HG02943 (cell line): ENCODE measurements around the gene OBSCN.

Source experiments
- ATAC-seq: cut with Tn5 transposase; IDR thresholded peaks from one replicate; pipeline ENCODE4 v1.9.1; 2021; ENCODE audit warnings: mild to moderate bottlenecking, low read depth, moderate library complexity; ENCODE audit not compliant: unreplicated experiment

The OBSCN gene

DNA sequence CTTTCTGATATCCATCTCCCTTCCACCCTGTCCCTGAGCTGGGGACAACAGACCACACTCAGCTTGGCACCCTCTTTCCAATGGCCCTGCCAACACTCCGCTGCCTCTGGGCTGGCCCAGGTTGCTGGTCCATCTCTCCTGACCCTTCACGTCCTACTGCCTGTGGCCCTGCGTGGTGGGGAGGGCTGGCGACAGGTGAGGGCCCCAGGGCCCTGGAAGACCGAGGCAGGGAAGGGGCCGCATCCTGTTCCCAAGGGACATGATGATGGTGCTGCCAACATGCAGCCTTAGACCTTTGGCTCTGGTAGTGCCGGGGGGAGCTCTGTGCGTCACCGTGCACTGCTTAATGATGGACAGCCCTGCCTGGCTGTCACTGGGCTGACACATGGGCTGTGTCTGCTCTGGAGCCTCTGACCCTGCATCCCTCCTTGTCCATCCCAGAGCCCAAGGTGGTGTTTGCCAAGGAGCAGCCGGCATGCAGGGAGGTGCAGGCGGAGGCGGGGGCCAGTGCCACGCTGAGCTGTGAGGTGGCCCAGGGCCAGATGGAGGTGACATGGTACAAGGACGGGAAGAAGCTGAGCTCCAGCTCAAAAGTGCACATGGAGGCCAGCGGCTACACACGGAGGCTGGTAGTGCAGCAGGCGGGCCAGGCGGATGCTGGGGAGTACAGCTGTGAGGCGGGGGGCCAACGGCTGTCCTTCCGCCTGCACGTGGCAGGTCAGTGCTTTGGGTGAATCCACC, 65.2 kb downstream of the OBSCN start:
- ATAC-seq, result no peak

DNA sequence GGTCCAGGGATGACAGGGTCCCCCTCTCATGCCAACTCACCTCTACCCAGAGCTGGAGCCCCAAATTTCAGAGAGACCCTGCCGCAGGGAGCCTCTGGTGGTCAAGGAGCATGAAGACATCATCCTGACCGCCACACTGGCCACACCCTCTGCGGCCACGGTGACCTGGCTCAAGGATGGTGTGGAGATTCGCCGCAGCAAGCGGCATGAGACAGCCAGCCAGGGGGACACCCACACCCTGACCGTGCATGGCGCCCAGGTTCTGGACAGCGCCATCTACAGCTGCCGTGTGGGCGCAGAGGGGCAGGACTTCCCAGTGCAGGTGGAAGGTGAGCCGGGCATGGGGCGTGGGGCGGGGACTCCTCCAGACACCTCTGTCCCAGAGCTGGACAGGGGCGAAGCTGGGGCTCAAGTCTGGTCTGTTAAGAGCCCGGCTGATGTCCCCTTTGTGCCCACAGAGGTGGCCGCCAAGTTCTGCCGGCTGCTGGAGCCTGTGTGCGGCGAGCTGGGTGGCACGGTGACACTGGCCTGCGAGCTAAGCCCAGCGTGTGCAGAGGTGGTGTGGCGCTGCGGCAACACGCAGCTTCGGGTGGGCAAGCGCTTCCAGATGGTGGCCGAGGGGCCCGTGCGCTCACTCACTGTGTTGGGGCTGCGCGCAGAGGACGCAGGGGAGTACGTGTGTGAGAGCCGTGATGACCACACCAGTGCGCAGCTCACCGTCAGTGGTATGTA, 66.0 kb downstream of the OBSCN start:
- ATAC-seq, result no peak

DNA sequence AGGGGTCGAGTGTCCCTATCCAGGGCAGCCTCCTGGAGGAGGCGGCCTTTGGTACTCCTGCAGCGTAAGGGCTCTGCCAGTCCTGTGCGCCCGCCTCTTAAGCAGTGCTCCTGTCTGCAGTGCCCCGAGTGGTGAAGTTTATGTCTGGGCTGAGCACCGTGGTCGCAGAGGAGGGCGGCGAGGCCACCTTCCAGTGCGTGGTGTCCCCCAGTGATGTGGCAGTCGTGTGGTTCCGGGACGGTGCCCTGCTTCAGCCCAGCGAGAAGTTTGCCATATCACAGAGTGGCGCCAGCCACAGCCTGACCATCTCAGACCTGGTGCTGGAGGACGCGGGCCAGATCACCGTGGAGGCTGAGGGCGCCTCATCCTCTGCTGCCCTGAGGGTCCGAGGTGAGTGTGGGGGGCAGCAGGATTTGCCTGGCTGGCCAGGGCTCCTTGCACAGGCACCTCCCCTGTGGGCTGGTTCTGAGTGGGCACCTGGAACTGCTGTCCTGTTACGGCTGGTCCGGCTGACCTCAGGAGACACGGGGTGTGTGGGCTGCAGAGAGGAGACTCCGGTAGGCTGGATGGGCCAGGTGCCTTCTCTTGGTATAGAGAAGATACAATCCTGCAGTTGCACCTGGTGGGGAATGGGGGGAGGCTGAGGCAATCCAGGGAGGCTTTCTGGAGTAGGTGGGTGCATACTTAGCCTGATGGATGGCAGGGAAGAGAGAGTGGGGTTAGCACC, 66.8 kb downstream of the OBSCN start:
- ATAC-seq, result no peak

DNA sequence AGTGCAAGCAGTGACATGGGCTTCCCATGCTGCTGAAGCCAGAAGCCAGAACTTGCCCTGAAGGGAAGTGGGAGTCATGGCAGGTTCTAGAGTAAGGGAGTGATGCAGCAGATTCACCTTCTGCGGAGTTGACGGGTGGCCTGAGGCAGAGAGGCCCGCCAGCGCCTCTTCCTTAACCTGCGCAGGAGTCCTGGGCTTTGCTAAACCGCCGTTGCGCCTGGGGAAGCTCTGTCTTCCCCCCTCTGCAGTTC, 67.3 kb downstream of the OBSCN start:
- ATAC-seq, result no peak

DNA sequence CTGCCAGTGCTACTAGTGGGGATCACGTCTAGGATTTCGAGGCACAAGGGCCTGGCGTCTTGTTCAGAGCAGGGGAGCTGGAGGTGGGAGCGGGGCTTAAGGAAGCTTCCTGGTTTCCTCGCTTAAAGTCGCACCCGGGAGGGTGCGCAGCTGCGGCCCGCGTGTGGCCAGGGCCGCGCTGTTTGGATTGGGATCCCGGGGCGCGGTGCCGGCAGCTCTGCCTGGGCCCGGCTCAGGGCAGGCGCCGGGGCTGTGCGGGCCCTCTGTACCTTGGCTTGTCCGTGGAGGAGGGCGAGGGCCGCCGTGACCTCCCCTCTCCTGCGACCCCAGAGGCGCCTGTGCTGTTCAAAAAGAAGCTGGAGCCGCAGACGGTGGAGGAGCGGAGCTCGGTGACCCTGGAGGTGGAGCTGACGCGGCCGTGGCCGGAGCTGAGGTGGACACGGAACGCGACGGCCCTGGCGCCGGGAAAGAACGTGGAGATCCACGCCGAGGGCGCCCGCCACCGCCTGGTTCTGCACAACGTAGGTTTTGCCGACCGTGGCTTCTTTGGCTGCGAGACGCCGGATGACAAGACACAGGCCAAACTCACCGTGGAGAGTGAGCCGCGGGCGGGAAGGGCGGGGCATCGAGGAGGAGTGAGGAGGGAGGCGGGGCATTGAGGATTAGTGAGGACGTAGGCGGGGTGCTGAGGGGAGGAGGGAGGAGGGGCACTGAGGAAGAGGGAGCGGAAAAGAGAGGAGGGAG, 67.8 kb downstream of the OBSCN start:
- ATAC-seq, result peak; percentile 70

DNA sequence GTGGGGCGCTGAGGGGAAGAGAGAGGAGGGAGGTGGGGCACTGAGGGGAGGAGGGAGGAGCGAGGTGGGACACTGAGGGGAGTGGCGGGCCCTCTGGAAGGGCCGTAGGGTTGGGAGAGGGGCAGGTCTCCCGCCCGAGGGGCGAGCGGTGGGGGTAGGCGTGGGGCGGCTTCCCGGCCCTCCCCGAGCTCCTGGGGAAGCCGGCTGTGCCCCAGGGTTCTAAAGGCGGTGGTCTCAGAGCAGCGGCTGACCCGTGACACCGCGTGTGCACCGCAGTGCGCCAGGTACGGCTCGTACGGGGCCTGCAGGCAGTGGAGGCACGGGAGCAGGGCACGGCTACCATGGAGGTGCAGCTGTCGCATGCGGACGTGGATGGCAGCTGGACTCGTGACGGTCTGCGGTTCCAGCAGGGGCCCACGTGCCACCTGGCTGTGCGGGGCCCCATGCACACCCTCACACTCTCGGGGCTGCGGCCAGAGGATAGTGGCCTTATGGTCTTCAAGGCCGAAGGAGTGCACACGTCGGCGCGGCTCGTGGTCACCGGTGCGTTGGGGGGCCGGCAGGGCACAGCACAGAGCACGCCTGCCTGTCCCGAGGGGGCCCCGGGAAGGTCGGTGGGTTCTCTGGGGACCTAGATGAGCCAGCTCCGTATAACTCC, 68.5 kb downstream of the OBSCN start:
- ATAC-seq, result no peak

DNA sequence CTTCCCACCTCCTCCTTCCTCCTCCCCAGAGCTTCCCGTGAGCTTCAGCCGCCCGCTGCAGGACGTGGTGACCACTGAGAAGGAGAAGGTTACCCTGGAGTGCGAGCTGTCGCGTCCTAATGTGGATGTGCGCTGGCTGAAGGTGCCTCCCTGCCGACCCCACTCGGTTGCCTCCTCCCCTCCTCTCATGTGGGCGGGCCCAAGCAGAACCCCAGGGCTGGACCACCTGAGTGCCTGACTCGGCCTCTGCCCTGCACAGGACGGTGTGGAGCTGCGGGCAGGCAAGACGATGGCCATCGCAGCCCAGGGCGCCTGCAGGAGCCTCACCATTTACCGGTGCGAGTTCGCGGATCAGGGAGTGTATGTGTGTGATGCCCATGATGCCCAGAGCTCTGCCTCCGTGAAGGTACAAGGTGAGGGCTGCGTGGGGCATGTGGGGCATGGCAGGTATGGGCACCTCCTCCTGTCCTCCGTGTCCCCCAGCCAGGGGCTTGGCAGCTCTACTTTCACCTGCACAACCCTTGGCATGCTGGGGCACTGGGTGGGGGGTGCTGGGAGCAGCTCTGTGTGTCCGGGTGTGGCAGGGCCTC, 69.2 kb downstream of the OBSCN start:
- ATAC-seq, result no peak

DNA sequence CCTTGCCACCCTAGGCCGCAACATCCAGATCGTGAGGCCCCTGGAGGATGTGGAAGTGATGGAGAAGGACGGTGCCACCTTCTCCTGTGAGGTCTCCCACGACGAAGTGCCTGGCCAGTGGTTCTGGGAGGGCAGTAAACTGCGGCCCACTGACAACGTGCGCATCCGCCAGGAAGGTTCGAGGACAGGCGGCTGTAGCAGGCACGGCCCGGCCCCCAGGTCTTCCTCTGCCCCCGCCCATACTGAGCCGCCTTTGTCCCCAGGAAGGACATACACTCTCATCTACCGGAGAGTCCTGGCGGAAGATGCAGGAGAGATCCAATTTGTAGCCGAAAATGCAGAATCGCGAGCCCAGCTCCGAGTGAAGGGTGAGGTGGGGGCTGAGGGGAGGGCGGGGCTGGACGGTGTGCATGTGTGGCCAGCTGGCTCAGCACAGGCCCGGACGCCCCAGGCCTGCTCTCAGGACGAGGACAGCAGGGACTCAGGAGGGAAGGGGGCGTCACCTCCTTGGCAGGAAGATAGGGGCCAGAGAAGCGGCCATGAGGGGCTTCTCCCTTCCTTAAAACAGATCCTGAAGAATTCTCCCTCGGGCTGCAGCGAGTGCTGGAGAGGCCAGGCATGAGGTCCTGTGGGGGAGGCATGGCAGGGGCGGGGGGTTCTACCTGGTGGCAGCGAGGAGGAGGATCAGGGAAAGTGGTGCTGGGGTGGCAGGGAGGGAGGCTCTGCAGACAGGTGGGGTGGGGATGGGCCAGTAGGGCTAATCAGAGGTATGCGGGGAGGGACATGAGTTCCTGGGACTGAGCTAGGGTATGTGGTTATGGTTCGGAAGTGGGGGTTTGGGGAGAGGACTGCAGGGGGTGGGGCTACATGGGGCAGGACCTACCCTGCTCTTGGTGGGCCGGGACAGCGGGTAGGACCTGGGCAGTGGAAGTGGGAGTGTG, 69.9 kb downstream of the OBSCN start:
- ATAC-seq, result no peak

DNA sequence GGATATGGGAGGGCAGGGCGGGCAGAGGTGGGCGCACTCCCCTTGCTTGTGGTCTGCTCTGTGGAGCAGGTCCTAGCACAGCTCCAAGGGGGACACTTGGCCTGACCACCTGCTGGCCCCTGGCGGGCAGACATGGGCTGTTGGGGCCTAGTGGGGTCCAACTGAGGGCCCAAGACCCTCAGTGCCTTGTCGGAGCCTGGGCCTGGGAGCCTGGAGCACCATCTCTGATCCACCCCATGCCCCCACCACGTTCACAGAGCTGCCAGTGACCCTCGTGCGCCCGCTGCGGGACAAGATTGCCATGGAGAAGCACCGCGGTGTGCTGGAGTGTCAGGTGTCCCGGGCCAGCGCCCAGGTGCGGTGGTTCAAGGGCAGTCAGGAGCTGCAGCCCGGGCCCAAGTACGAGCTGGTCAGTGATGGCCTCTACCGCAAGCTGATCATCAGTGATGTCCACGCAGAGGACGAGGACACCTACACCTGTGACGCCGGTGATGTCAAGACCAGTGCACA, 70.6 kb downstream of the OBSCN start:
- no peak for ATAC-seq

DNA sequence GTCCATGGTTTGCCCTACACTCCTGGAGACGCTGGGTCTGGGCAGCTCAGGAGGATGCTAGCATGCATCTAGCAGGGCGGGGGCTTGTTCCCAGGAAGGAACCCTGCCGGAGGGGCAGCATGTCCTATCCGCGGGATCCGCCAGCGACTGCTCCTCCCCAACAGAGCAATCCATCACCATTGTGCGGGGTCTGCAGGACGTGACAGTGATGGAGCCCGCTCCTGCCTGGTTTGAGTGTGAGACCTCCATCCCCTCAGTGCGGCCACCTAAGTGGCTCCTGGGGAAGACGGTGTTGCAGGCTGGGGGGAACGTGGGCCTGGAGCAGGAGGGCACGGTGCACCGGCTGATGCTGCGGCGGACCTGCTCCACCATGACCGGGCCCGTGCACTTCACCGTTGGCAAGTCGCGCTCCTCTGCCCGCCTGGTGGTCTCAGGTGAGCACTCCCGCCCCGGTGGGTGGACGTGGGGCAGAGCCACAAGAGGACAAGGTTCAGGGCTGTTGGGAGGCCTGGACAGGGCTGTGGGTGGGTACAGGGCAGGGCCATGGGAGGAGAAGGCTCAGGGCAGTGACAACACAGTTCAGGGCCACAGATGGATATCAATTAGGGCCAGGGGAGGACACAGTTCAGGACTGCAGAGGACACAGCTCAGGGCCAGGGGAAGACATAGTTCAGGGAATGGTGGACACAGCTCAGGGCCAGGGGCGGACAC, 71.3 kb downstream of the OBSCN start:
- no peak for ATAC-seq

DNA sequence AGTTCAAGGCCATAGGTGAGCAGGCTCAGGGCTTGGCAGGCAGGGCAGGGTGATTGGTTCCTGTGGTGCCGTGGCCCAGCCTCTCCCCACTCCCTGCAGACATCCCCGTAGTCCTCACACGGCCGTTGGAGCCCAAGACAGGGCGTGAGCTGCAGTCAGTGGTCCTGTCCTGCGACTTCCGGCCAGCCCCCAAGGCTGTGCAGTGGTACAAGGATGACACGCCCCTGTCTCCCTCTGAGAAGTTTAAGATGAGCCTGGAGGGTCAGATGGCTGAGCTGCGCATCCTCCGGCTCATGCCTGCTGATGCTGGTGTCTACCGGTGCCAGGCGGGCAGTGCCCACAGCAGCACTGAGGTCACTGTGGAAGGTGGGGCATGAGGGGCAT, 71.9 kb downstream of the OBSCN start:
- ATAC-seq, result no peak

DNA sequence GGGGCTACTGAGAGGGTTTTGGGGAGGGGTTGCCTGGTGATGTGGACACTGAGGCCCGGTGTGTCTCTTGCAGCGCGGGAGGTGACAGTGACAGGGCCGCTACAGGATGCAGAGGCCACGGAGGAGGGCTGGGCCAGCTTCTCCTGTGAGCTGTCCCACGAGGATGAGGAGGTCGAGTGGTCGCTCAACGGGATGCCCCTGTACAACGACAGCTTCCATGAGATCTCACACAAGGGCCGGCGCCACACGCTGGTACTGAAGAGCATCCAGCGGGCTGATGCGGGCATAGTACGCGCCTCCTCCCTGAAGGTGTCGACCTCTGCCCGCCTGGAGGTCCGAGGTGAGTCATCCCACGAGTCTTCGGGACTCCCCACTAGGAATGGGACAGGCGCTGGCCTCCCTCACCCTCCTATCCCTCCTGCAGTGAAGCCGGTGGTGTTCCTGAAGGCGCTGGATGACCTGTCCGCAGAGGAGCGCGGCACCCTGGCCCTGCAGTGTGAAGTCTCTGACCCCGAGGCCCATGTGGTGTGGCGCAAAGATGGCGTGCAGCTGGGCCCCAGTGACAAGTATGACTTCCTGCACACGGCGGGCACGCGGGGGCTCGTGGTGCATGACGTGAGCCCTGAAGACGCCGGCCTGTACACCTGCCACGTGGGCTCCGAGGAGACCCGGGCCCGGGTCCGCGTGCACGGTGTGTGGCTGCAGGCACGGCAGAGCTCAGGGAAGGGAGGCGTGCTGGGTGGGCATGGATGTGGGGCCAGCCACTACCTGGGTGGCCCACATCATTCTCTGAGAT, 72.5 kb downstream of the OBSCN start:
- ATAC-seq, result no peak

DNA sequence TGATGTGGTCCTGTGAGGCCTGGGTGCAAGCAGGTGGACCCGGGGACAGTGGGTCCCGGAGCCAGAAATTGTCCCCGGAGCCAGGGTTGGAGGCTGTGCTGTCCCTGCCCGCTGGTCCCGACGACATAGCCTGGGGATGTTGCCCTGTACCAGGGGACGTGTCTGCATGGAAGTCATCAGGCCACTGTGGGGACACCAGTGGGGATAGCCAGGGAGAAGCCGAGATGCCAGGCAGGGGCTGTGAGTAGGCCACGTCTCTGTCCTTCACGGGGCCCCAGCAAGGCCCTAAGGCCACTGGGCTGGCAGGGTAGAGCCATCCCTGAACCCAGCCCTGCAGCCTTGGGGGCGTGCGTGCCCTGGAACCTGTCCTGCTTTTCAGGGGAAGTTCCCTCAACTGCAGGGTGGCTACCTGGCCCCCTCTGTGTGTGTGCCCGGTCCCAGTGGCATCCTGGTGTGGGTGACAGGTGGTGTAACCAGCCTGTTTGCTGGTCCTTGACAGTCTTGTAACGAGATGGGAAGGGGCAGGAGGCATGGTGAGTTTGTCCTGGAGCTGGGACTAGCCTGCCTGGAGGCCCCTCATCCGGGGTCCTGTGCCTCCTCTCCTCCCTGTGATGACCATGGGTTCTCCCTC, 73.2 kb downstream of the OBSCN start:
- no peak for ATAC-seq

DNA sequence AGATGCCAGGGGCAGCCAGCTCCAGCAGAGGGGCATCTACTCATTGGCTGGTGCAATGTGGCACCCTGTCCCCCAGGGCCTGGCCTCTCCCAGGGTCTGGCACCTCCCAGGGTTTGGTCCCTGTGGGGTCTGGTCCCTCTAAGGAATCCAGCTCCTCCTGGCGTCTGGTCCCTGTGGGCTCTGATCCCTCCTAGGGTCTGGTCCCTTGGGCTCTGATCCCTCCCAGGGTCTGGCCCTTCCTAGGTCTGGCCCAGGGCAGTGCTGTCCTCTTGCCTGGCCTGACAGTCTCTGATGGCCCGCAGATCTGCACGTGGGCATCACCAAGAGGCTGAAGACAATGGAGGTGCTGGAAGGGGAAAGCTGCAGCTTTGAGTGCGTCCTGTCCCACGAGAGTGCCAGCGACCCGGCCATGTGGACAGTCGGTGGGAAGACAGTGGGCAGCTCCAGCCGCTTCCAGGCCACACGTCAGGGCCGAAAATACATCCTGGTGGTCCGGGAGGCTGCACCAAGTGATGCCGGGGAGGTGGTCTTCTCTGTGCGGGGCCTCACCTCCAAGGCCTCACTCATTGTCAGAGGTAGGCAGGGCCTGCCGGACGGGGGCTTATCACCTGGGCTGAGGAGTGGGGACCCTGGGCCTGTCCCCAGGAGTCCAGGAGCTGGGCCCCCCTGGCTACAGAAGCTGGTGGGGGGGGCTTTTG, 73.9 kb downstream of the OBSCN start:
- ATAC-seq, result no peak

DNA sequence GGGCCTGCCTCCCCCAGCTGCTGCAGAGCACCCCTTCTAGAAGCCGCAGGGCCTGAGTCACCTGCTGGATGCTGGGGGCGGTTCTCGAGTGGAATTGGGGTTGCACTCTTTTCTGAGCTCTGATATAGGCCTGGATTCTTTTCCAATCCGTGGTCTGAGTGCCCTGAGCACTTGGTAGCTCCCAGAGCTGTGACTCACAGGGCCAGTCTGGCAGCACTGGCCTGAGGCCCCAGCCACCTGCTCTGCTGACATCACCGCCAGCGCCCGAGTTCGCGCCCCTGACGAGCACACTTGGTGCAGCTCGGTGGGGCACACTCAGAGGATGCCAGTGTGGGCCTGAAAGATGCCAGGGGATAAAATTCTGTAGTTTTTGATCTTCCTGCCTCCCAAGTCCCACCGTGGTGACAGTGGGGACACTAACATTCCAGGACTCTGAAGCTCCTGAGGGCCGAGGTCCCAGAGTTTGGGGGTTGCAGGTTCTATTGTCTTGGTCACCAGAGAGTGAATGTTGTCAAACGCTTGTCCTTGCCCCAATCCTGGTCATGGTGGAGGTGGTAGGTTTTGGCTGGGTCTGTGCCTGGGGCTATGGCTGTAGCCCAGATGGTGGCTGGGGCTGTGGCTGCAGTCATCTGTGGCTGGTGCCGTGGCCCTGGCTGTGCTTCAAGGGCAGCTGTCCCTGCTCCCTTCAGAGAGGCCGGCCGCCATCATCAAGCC, 74.6 kb downstream of the OBSCN start:
- no peak for ATAC-seq

DNA sequence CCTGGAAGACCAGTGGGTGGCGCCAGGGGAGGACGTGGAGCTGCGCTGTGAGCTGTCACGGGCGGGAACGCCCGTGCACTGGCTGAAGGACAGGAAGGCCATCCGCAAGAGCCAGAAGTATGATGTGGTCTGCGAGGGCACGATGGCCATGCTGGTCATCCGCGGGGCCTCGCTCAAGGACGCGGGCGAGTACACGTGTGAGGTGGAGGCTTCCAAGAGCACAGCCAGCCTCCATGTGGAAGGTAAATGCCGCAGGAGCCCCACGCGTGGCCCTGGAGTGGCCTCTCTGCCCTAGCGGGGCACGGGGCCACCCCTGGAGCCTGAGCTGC, 75.2 kb downstream of the OBSCN start:
- no peak for ATAC-seq
